Caki2 (cell line): ENCODE data around the gene SLTM. TPM values are rescaled to one million over a fixed set of nuclear protein-coding genes. Genes with fewer than 3 reads are reported as not detected.
"Not testable (repeated sequence)": the region's sequence is repeated elsewhere in the genome, so short reads cannot be mapped to it uniquely, and the experiment has no call there.

Source experiments
- DNase-seq: peaks from one replicate; pipeline ENCODE4 v3.0.0-alpha.2; 2015; ENCODE audit warnings: low read depth
- in situ Hi-C: cut with HindIII; loops from 2 replicates; pipeline ENCODE4 v1.10.0; 2016; ENCODE audit warnings: low sequenced_read_pairs, low pct_unique_long_range_greater_than_20kb, mixed read lengths
- total RNA-seq: library from RNA; depleted of rRNA; stranded (reverse); fragments of >200 nt; shearing (Covaris generic); gene quantifications from 2 replicates; pipeline ENCODE4 v1.2.3, GENCODE V29; 2014; ENCODE audit warnings: low replicate concordance; rRNA removed

The SLTM gene
- total RNA-seq = 40.8 and 46.0 TPM in 2 replicates

DNA sequence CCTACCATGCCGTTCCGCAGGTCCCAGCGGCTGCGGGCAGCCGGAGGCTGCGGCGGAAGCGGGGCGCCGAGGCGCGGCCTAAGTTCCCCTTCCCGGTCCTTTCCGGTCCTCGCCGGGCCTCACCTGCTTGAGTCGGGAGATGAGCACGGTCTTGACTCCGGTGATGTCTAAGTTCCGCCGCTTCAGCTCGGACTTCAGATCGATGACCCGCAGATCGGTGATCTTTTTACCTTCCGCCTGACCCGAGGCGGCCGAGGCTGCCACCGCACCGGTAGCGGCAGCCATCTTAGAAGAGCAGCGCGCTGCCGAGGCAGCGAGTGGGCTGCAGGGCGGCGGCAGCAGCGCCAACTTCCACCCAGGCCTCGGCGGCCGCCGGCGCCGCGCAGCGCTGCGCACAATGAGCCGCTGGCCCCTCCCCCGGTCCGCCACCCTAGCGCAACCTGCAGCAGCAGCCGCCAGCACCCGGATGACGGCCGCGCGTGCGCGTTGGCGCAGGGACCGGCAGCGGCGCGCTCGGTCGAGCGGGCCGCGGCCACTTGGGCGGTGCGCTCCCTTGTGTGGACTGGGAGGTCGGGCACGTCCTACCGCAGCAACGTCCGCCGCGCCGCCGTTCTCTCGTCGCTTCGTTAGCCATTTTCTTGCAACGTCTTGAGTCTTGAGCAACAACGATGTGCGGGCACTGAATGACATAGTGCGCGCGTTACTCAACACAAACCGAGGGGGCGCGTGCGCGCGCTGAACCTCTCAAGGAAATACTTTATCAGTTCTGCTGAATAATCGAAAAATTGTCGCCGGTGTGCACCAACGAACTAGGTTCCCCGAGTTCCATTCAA is at the start of gene SLTM:
Gene SLTM, minus strand, starts transcription at position 399 of the 833 bp plus-strand sequence. Its CDS starts 114 bp downstream, at position 285.
- in situ Hi-C loops = no loop called here
- DNase-seq = peak; percentile 98

DNA sequence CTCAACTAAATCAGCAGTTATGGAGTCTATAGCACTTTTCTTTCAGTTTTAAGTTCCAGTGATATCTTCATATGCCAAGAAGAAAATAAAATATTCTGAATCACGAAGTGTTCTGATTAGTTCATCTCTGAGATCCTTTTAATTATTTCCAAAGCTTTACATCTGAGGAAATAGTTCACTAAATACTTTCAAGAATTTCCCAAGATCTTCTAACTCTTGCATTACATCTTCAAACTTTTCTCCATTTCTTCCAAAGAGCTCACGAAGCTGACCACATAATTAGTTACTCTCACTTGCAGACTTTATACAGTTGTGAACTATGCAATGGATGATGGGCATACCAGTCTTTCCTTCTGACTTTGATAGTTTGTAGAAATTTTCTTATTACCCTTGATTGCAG is 49.8 kb upstream of the SLTM start:
- in situ Hi-C loops = no loop called here
- DNase-seq = no peak

DNA sequence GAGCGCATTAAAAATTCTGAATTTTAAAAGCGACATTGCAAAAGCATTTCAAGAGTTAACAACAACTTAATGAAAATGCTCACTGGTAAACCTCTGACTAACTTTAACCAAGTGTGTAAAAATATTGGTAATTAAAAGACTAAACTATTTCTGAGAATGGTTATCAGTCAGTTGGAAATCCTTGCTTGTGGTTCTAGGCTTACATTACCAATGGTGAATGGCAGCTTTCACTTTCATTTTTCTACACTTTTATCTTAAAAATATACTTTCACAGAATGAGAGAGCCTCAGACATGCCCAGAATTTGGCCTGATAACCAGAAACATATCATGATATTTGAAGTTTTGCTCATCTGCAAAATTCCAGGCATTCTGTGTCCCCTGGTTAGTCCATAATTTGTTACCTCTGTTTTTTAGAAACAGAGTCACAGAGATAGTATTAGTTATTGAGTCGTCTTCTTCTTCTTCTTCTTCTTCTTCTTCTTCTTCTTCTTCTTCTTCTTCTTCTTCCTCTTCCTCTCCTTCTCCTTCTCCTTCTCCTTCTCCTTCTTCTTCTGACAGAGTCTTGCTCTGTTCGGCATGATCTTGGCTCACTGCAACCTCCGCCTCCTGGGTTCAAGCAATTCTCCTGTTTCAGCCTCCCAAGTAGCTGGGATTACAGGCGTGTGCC is 48.5 kb upstream of the SLTM start:
- DNase-seq = no peak
- in situ Hi-C loops = no loop called here

DNA sequence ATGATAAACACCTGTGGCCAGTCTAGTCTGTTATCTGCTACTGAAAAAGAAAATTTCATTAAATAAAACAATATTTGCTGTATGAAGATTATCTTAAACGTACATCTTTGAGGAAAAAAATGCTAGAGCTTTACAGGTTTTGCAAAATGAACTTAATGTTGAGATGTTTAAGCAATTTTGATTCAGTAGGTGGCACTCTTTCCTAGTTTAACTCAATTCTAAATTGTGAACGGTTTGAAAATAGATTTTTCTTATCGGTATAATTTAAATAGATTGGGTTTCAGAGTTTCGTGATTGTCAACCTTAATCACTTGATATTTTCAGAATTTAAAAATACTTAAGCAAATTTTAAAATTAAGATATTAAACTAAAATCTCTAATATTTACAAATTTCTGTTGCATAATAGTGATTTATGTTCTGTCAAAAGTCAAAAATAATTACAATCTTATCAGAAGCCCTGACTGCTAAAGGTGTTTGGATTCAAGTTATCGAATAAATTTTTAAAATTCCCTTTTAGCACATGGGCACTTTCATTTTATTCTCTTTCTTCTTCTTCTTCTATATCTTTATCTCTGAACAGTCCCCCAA is 47.0 kb upstream of the SLTM start:
- no peak for DNase-seq

DNA sequence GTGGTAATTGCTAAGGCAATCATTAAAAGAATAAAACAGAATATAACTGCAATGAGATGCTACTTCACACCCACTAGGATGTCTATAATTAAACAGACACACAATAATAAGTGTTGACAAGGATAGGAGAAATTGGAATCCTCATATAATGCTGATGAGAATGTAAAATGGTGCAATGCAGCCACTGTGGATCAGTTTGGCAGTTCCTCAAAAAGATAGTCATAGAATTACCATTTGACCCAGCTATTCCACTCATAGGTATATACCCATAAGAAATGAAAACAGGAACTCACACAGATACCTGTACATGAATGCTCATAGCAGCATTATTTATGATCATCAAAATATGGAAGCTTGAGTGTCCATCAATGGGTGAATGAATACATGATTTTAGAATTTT is 44.4 kb upstream of the SLTM start:
- DNase-seq = no peak
- in situ Hi-C loops = no loop called here

More for the DNA sequence above, 47.0 kb upstream of the SLTM start:
- in situ Hi-C loops = no loop called here

DNA sequence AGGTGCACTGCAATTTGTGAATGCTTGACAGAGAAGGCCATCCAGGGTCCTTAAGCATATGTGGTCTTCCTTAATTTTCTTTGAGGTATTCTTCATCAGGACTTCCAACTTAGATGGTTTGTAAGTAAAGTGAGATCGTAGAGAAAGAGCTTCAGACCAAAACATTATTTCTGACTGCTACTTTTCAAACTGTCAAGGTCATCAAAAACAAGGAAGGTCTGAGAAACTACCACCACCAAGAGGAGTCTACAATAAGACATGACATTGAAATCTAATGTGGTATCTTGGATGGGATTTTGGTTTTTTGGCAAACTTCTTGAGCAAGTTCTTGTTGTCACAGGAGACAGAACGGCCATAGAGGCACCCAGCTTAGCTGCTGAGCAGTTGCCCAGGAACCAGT is 34.0 kb upstream of the SLTM start:
- in situ Hi-C loops = no loop called here
- DNase-seq = no peak

DNA sequence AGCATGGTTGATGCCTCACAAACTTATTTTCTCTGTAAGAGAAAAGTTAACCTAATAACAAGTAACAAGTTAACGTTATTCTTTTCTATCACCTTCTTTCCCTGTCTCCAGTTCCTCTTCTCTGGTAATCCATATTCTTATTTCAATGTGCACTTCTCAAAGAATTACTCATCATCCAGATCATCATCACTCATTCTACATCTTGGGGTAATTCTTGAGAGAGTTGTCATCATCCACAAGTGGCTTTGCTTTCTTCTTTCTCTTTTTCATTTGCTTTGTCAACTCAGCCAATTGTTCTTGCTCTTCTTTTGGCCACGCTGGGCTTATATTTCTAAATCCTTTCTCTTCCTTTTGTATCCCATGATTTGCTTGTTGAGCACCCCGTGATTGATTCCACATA is 33.2 kb upstream of the SLTM start:
- in situ Hi-C loops = no loop called here

DNA sequence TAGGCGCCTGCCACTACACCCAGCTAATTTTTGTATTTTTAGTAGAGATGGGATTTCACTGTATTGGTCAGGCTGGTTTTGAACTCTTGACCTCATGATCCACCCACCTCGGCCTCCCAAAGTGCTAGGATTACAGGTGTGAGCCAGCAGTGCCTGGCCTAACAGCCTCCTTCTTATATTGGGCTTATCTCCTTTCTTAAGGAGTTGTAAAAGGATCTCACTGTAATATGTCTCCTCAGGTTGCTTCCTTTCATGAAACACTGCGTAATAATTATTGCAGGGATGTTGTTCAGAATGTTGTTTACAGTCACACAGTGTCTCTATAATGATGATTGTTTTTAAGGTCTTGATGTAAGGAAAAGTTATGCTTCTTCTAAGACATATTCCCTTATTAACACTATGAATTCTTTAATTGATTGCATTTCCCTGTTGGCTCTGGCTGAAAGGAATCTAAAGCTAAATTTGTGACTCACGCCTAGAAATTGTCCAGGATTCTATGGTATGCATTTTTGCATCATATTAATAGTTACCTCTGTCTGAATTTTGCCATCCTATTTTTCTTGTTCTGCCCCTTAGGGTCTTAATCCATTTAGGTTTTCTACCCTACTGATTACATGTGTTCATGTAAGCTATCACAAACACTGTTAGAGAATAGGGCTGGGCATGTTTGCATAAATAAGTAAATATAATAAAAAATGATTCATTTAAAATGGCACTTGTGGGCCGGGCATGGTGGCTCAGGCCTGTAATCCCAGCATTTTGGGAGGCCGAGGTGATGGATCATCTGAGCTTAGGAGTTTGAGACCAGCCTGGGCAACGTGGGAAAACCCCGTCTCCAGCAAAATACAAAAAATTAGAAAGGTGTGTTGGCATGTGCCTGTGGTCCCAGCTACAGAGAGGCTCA is 29.4 kb upstream of the SLTM start:
- in situ Hi-C loops = no loop called here
- DNase-seq = no peak

More for the DNA sequence above, 33.2 kb upstream of the SLTM start:
- DNase-seq = no peak

DNA sequence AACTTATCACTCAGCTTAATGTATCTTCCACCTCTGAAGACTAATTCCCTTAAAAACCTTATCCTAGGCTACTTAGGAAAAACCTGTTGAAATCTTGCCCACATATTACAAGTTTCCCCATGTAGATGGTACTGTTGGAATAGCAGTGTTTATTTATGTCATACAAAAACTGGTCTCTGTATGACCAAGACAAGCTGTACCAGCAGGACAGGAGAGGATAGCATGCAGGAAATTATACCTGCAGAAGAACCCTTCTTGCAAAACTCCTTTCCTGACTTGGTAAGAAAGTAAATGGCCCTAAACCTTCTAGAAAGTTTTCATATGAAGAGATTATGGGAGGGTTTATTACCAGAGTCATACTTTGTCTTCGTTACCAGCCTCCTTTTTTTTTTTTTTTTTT is 28.7 kb upstream of the SLTM start:
- no peak for DNase-seq
- in situ Hi-C loops = no loop called here

DNA sequence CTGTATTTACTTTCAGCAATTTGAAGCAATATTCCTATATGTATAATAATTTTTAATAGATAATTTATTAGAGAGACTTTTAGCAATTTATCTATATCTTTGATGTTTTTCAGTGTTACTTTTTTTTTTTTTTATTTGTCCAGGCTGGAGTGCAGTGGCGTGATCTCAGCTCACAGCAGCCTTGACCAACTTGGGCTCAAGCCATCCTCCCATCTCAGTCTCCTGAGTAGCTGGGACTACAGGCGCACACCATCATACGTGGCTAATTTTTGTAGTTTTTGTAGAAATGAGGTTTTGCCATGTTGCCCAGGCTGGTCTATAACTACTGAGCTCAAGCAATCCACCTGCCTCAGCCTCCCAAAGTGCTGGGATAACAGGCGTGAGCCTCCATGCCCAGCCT is 25.3 kb upstream of the SLTM start:
- DNase-seq = no peak
- in situ Hi-C loops = no loop called here

DNA sequence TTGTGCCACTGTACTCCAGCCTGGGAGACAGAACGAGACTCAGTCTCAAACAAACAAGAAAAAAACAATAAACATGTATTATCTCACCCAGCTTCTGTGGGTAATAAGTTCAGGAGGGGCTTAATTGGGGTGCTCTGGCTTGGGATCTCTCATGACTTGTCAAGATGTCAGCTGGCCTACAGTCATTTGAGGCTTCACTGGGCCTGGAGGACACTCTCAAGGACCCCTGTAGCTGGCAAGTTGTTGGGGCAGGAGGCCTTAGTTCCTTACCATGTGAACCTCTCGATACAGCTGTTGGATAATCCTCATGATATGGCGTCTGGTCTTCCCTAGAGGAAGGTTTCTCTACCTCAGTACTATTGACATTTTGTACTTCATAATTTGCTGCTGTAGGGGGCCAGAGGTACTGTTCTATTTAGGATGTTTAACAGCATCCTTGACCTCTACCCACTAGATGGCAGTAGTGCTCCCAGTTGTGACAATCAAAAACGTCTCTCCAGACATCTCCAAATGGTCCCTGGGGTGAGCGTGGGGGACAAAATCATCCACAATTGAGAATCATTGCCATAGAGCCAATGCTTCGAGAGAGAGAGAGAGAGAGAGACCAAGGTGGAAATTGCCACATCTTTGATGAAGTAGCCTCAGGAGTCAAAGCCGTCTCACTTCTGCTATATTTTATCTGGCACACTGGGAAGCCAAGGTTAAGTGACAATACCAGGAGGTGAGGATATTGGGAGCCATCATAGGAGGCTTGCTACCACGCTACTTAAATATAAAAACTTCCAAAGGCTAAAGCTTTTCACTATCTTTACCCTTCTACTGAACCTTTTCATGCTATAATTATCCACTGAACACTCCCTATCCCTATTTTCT is 23.9 kb upstream of the SLTM start:
- in situ Hi-C loops = no loop called here
- DNase-seq = peak; percentile 38

DNA sequence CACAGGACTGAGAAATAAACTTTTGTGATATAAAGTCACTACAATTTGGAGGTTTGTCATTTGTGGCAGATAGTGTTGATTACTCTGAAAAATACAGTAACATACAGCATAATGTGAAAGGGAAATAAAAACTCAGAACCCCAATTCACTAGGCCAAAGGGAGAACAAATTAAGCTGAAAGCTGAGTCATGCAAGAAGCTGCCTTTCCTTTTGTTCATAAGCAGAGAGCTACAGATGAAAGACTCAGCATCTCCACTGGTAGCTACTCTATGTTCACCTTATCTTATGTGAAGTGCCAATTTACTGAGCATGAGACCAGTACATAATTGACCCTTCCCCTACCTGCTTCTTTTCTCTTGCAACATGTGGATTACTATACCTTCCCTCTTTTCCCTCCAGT is 19.3 kb upstream of the SLTM start:
- DNase-seq = peak; percentile 18
- in situ Hi-C loops = no loop called here

DNA sequence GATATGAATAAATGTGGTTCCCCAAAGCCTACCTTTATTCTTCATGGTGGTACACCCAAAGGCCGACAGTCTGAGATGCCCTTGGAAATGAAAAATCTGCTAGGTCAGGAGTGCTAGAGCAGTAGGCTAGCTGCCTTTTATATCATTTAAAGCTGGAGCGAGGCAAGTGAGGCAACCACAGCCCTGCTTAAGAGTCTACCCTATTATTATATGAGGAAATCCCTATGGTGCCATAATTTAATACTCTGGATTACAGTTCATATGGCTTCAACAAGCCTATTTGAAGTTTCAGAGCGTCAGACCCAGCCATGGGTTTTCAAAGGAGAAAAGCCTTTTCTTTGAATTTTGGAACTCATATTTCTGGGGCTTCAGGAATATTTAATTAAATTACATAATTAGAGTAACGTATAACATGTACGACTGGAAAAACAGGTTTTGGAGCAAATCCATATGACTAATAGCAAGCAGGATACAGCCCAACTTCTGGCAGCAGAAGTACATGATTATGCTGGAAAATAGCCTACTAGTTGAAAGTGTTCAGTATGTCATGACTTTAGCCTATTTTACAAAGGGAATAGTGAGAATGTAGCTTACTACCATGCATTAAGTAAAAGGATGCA is 18.0 kb upstream of the SLTM start:
- in situ Hi-C loops = no loop called here
- no peak for DNase-seq

DNA sequence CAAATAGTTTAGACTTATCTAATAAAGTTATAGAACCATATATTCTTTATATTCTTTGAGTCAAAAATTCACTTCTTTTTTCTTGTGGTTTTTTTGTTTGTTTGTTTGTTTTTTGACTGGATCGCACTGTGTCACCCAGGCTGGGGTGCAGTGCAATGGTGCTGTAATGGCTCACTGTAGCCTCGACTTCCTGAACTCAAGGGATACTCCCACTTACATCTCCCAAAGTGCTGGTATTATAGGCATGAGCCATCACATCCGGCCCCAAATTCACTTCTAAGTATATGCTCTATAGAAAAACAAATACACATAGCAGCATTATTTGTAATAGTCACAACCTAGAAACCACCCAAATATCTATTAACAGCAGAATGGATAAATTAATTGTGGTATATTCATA is 13.7 kb upstream of the SLTM start:
- in situ Hi-C loops = no loop called here
- no peak for DNase-seq

DNA sequence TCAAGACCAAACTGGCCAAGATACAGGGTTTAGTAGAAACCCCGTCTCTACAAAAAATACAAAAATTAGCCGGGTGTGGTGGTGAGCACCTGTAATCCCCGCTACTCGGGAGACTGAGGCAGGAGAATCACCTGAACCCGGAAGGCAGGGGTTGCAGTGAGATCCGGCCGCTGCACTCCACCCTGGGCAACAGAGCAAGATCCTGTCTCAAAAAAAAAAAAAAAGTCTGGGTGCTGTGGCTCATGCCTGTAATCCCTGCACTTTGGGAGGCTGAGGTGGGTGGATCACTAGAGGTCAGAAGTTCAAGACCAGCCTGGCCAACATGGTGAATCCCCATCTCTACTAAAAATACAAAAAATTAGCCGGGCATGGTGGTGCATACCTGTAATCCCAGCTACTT is 1.5 kb upstream of the SLTM start:
- in situ Hi-C loops = not testable (repeated sequence)

DNA sequence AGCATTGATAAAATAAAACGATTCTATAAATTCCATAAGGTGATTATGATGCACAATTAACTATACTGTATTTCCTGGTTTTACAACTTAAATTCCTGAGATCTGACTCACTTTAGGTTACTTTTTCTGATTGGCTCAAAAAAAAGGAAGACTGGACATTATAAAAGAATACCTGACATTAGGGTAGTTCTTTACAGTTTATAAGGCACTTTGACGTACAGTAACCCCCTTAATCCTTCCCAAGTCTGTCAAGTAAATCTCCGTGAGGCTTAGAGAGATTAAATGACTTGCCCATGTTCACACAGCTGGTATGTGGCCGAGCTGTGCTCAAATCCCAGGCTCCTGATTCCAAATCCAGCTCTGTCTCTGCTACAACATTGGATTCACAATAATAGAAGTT is 1.0 kb upstream of the SLTM start:
- in situ Hi-C loops = no loop called here
- peak; percentile 46 for DNase-seq

More for the DNA sequence above, 1.5 kb upstream of the SLTM start:
- DNase-seq = not testable (repeated sequence)

DNA sequence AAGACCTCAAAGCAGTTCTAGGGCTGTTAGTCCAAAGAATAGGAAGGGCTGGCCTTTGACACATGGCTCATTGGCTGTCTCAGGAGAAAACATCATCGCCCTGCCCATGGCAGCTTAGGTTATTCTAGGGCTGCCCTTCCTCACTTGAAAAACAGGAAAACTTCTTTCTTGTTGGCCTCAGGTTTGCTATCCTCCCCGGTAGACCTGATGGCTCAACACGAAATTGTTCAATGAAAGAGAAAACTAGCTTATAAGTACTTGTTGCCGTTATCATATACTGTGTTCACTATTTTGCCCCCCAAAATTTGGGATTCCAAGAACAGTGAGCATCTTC is 602 bp upstream of the SLTM start:
- in situ Hi-C loops = no loop called here
- DNase-seq = no peak
